Upper lobe of left lung (tissue), 6 donors: ENCODE measurements around the gene CNTNAP1. TPM values are rescaled to one million over a fixed set of nuclear protein-coding genes. Genes with fewer than 3 reads are reported as not detected.

ENCODE experiments used
- ATAC-seq, 2 donors: fragments of 200-7000 bp; cut with Tn5 transposase; one replicate each; pipeline ENCODE4 v1.9.1; 2022; ENCODE audit warnings: mild to moderate bottlenecking in 2 of 2, moderate library complexity in 2 of 2; ENCODE audit not compliant: low FRiP score in 2 of 2
- DNase-seq, 2 donors: peaks; one replicate each; pipeline ENCODE4 v3.0.0-alpha.2; 2019 to 2020
- H3K27ac ChIP-seq, 4 donors: fragments of 200-600 bp; sonication (generic); one replicate each; pipeline ENCODE4 v1.5.1; 2016 to 2019
- H3K27me3 ChIP-seq, 4 donors: fragments of 200-600 bp; sonication (generic); one replicate each; pipeline ENCODE4 v1.5.1; 2017 to 2019
- H3K36me3 ChIP-seq, 4 donors: fragments of 200-600 bp; sonication (generic); one replicate each; pipeline ENCODE4 v1.5.1; 2016 to 2019
- H3K4me1 ChIP-seq, 4 donors: fragments of 200-600 bp; sonication (generic); one replicate each; pipeline ENCODE4 v1.5.1; 2018 to 2019
- H3K4me3 ChIP-seq, 4 donors: fragments of 200-600 bp; sonication (generic); one replicate each; pipeline ENCODE4 v1.5.1; 2017 to 2019; ENCODE audit warnings: mild to moderate bottlenecking in 2 of 4, moderate library complexity in 1 of 4
- H3K9me3 ChIP-seq, 4 donors: fragments of 200-600 bp; sonication (generic); one replicate each; pipeline ENCODE4 v1.5.1; 2018 to 2019
- CTCF ChIP-seq, 6 experiments: fragments of 450-650 bp in 4 of 6; fragments of 200-600 bp in 2 of 6; sonication (generic) in 2 of 6; IDR thresholded peaks; one replicate each; pipeline ENCODE4 v1.5.1; 2016 to 2019; ENCODE audit warnings: antibody characterized with exemption in 6 of 6
- EP300 ChIP-seq, 4 donors: sonication (generic); formaldehyde crosslinking; IDR thresholded peaks; one replicate each; pipeline ENCODE4 v1.5.1; 2017; ENCODE audit warnings: antibody characterized with exemption in 4 of 4, control low read depth in 2 of 4
- POLR2A ChIP-seq, 4 donors: fragments of 450-650 bp; IDR thresholded peaks; one replicate each; pipeline ENCODE4 v1.5.1; 2016 to 2017; ENCODE audit warnings: antibody characterized with exemption in 4 of 4, mild to moderate bottlenecking in 2 of 4
- POLR2AphosphoS5 ChIP-seq, 2 donors: sonication (generic); formaldehyde crosslinking; IDR thresholded peaks; one replicate each; pipeline ENCODE4 v1.5.1; 2017; ENCODE audit warnings: antibody characterized with exemption in 2 of 2
- WGBS, 2 donors: methylation state at CpG; one replicate each; pipeline ENCODE4 v1.1.5; 2017 to 2018; 5-methylcytosine and 5-hydroxymethylcytosine counted together
- total RNA-seq, 6 donors: library from RNA; depleted of rRNA in 4 of 6; stranded (reverse); fragments of >200 nt in 4 of 6; gene quantifications; one replicate each; pipeline versions ENCODE4 v1.1.0 to v1.2.1, GENCODE V29; 2016 to 2021
- donor health status: DM: no; HTN: no; CAD: no; lungs with moderate emphysema.
- donor health status: DM: no; HTN: yes; CAD: no; lungs with severe emphysema.

The CNTNAP1 gene
- total RNA-seq, 6 donors from 2014 or later = 1.7 to 37.7 (median 4.3) TPM

GRCh38 chr17:42672038-42672437, 10.3 kb upstream of the CNTNAP1 start:
- DNase-seq = peak in 1 of 2 donors; percentile 82
- Histone ChIP-seq H3K9me3 (no peaks in the 10 kb centered on the region), H3K4me3 (no peak overlapping the region), H3K36me3 (peaks cover 13 to 50% (median 40%) of the 10 kb centered on the region in 4 donors), H3K27ac (peak overlapping the region in 2 of 4 donors; percentile 30 to 90), H3K4me1 (peaks cover 56 to 79% (median 57%) of the 10 kb centered on the region in 4 donors), H3K27me3 (peaks cover 0 to 6% (median 1%) of the 10 kb centered on the region in 4 donors)
- no peak for ATAC-seq
- 87 to 88% methylated on average over 27 to 28 of the region's 28 CpGs for WGBS, 2 donors
- no peak for TF ChIP-seq EP300 (IDR thresholded peaks at IDR 0.05)
- TF ChIP-seq POLR2AphosphoS5 (IDR thresholded peaks at IDR 0.05) = no peak
- TF ChIP-seq POLR2A (IDR thresholded peaks at IDR 0.05) = no peak
- no peak for TF ChIP-seq CTCF (IDR thresholded peaks at IDR 0.05)

- H3K4me3 ChIP-seq = peak overlapping the region in 3 of 4 donors; percentile 85 to 92 (median 85)
- no peaks in the 10 kb centered on the region for H3K9me3 ChIP-seq
- DNase-seq (peak in 1 of 2 donors; percentile 83), ATAC-seq (no peak)
- WGBS, 2 donors = 44 to 55% methylated on average over 5 to 24 of the region's 30 CpGs
- peaks cover 0 to 6% (median 1%) of the 10 kb centered on the region in 4 donors for H3K27me3 ChIP-seq
- H3K27ac ChIP-seq = peak overlapping the region; percentile 81 to 98 (median 90)
- peaks cover 13 to 50% (median 40%) of the 10 kb centered on the region in 4 donors for H3K36me3 ChIP-seq
- peaks cover 50 to 74% (median 52%) of the 10 kb centered on the region in 4 donors for H3K4me1 ChIP-seq
- TF ChIP-seq POLR2AphosphoS5 (IDR thresholded peaks at IDR 0.05) = no peak
- TF ChIP-seq CTCF (IDR thresholded peaks at IDR 0.05) = no peak
- no peak for TF ChIP-seq POLR2A (IDR thresholded peaks at IDR 0.05)
- no peak for TF ChIP-seq EP300 (IDR thresholded peaks at IDR 0.05)
Observed at GRCh38 chr17:42673266-42673884, 9.0 kb upstream of the CNTNAP1 start.

GRCh38 chr17:42673885-42674754, 8.2 kb upstream of the CNTNAP1 start:
- Histone ChIP-seq H3K36me3 (peaks cover 11 to 43% (median 35%) of the 10 kb centered on the region in 4 donors), H3K27ac (peak overlapping the region; percentile 81 to 98 (median 90)), H3K4me3 (peak overlapping the region; percentile 5 to 92 (median 85)), H3K27me3 (peaks cover 0 to 6% (median 1%) of the 10 kb centered on the region in 4 donors), H3K9me3 (no peaks in the 10 kb centered on the region), H3K4me1 (peaks cover 50 to 74% (median 53%) of the 10 kb centered on the region in 4 donors)
- TF ChIP-seq POLR2A (IDR thresholded peaks at IDR 0.05) (no peak), POLR2AphosphoS5 (IDR thresholded peaks at IDR 0.05) (peak in 1 of 2 donors; percentile 23), EP300 (IDR thresholded peaks at IDR 0.05) (peak in 1 of 4 donors; percentile 36), CTCF (IDR thresholded peaks at IDR 0.05) (peak in 5 of 6 experiments; percentile 9 to 65 (median 35))
- DNase-seq (peak in 1 of 2 donors; percentile 90), ATAC-seq (peak in 1 of 2 donors; percentile 4)
- WGBS, 2 donors = 10 to 33% methylated on average over 1 to 27 of the region's 32 CpGs

- TF ChIP-seq POLR2A (IDR thresholded peaks at IDR 0.05) (no peak), EP300 (IDR thresholded peaks at IDR 0.05) (no peak), POLR2AphosphoS5 (IDR thresholded peaks at IDR 0.05) (no peak), CTCF (IDR thresholded peaks at IDR 0.05) (no peak)
- H3K27ac ChIP-seq = peak overlapping the region; percentile 81 to 98 (median 90)
- WGBS, 2 donors = 20 to 31% methylated on average over 8 to 9 of the region's 9 CpGs
Observed at GRCh38 chr17:42674755-42675347, 7.5 kb upstream of the CNTNAP1 start.

More at GRCh38 chr17:42674755-42675347, 7.5 kb upstream of the CNTNAP1 start:
- Histone ChIP-seq H3K9me3 (no peaks in the 10 kb centered on the region), H3K27me3 (peaks cover 0 to 6% (median 1%) of the 10 kb centered on the region in 4 donors), H3K4me3 (peak overlapping the region; percentile 81 to 92 (median 85)), H3K36me3 (peaks cover 4 to 36% (median 28%) of the 10 kb centered on the region in 4 donors), H3K4me1 (peaks cover 50 to 75% (median 56%) of the 10 kb centered on the region in 4 donors)
- ATAC-seq (no peak), DNase-seq (no peak)
